Skin epidermis (tissue), 12 donors: Measurements from ENCODE around the gene MMP26.
"Not testable (repeated sequence)": the region's sequence is repeated elsewhere in the genome, so short reads cannot be mapped to it uniquely, and the experiment has no call there.

Source experiments
- H3K27ac ChIP-seq, 21 experiments: fragments of 200-600 bp; sonication (generic) in 11 of 21; one replicate each; pipeline ENCODE4 v1.5.0; 2020; ENCODE audit warnings: mild to moderate bottlenecking in 3 of 21, inconsistent platforms in 2 of 21, moderate library complexity in 2 of 21
- H3K4me3 ChIP-seq, 7 experiments: fragments of 200-600 bp; sonication (generic) in 2 of 7; one replicate each; pipeline ENCODE4 v1.5.0; 2020; ENCODE audit warnings: inconsistent platforms in 2 of 7, mild to moderate bottlenecking in 2 of 7, moderate library complexity in 1 of 7

MMP26 gene

DNA sequence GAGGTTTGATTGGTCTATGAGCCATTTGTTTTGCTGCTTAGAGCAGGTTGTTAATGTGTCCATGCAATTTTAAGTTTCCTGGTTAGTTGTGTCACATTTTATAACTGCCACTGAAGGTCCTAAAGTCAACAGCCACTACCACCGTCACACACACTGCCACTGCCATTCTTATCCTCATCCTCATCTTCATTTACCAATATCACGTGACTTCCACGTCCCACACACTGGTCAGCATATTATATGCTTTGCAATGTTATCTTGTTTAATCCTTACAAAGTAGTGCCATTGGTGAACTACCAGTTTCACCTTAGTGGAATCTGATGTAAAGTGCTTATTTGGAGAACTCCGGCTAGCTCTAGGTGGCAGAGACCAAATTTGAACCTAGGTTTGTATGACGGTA is 9.7 kb downstream of the MMP26 start:
- no peak overlapping the region for H3K27ac ChIP-seq
- no peak overlapping the region for H3K4me3 ChIP-seq

DNA sequence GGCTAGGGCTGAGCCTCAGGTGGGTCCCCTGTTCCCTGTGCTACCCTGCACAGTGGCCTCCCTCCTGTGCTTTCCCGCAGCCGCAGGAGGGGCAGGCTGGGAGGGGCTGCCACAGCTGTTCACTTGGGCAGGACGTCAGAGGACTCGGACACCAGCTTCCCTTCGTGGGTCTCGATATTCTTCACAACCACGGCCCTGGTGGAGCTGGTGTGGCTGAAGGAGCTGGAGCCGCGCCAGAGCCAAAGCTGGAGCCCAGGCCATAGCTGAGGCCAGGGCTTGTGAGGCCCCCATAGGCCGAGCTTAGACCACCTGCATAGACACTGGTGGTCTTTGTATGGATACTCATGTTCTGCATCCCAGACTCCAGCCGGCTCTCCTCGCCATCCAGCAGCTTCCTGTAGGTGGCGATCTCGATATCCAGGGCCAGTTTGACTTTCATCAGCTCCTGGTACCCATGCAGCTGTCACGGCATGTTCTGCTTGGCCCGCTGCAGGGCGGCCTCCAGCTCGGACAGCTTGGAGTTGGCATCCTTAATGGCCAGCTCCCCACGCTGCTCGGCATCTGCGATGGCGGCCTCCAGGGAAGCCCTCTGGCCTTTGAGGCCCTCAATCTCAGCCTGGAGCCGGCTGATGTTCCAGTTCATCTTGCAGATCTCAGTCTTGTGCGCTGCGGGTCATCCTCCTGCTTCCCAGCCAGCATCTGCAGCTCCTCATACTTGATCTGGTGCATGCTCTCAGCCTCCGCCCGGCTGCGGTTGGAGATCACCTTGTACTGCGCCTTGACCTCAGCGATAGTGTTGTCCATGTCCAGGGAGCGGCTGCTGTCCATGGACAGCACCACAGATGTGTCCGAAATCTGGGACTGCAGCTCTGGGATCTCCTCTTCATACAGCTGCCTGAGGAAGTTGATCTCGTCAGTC is 18.3 kb downstream of the MMP26 start:
- H3K4me3 ChIP-seq, H3K27ac ChIP-seq: not testable (repeated sequence)

DNA sequence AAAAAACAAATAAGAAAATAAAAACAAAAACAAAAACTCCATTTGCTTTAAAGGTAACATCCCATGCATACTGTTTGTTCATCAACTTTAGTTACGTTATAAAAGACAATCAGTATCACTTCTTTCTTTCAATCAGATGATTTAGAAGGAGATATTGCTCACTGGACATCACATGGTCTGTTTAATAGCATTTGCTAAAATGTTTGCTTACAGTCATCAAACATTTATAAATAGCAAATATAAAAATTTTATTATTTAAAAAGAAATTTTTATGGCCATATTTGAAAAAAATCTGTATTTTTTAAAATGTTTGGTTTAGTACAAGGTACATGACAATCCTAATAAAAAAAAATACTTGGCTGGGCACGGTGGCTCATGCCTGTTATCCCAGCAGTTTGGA is 22.6 kb downstream of the MMP26 start:
- H3K27ac ChIP-seq = no peak overlapping the region
- no peak overlapping the region for H3K4me3 ChIP-seq

DNA sequence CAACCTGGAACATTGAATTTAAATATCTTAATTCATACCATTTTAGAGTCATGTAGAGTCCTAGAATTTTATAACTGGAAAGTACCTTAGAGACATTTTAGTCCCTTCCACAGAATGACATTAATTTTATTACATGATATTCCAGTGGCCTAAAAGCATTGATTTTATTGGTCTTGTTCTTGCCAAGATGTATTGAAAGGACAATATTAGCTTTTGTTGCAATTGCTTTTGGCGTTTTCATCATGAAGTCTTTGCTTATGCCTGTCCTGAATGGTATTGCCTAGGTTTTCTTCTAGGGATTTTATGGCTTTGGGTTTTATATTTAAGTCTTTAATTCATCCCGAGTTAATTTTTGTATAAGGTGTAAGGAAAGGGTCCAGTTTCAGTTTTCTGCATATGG is 36.2 kb downstream of the MMP26 start:
- Histone ChIP-seq H3K4me3 (no peak overlapping the region), H3K27ac (no peak overlapping the region)

DNA sequence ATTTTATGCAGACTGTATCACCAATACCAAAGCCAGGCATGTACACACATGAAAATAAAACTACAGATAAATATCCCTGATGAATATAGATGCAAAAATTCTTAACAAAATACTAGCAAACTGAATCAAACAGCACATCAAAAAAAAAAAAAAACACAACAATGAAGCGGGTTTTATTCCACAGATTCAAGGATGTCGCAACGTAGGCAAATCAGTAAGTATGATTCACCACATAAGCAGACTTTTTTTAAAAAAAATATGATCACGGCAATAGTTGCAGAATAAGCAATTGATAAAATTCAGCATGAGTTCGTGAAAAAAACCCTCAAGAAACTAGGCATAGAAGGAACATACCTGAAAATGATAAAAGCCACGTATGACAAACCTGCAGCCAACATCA is 43.9 kb downstream of the MMP26 start:
- Histone ChIP-seq H3K4me3 (no peak overlapping the region), H3K27ac (no peak overlapping the region)

DNA sequence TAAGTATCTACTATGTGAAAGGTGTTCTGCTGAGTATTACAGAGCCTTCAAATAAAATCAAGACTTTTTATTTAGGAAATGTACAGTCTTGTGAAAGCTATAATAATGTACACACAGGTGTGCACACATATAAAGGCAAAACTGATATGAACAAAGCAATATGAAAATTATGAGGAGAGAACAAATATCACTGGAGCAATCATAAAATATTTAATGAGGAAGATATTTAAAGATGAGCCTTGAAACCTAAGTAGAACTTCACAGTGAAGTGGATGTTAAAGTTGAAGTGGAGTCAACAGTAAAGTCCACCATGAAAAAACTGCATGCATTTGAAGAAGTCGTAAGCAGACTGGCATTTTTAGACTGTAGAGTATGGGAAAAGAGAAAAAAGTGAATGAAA is 46.6 kb downstream of the MMP26 start:
- H3K27ac ChIP-seq = no peak overlapping the region

More for the DNA sequence above, 46.6 kb downstream of the MMP26 start:
- H3K4me3 ChIP-seq = no peak overlapping the region
